RKO (cell line): ENCODE results near the gene ZNF555.
"Not testable (repeated sequence)": the region's sequence is repeated elsewhere in the genome, so short reads cannot be mapped to it uniquely, and the experiment has no call there.

Experiments
- DNase-seq: peaks from one replicate; pipeline ENCODE4 v3.0.0-alpha.2; 2016; ENCODE audit warnings: low spot score

ZNF555 gene

GRCh38 chr19:2867025-2867991 is 26.0 kb downstream of the ZNF555 start, which contains the start of gene ZNF556:
Gene ZNF556, plus strand, starts transcription at chr19:2867335. Its CDS starts 87 bp downstream, at chr19:2867422.
- DNase-seq: peak; percentile 99

- DNase-seq: peak; percentile 70
Measured at GRCh38 chr19:2869618-2870017, 28.3 kb downstream of the ZNF555 start.

DNA sequence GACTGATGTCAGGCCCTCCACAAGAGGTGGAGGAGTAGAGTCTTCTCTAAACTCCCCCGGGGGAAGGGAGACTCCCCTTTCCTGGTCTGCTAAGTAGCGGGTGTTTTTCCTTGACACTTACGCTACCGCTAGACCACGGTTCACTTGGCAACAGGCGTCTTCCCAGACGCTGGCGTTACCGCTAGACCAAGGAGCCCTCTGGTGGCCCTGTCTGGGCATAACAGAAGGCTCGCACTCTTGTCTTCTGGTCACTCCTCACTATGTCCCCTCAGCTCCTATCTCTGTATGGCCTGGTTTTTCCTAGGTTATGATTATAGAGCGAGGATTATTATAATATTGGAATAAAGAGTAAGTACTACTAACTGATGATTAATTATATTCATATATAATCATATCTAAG is 30.9 kb downstream of the ZNF555 start:
- not testable (repeated sequence) for DNase-seq

DNA sequence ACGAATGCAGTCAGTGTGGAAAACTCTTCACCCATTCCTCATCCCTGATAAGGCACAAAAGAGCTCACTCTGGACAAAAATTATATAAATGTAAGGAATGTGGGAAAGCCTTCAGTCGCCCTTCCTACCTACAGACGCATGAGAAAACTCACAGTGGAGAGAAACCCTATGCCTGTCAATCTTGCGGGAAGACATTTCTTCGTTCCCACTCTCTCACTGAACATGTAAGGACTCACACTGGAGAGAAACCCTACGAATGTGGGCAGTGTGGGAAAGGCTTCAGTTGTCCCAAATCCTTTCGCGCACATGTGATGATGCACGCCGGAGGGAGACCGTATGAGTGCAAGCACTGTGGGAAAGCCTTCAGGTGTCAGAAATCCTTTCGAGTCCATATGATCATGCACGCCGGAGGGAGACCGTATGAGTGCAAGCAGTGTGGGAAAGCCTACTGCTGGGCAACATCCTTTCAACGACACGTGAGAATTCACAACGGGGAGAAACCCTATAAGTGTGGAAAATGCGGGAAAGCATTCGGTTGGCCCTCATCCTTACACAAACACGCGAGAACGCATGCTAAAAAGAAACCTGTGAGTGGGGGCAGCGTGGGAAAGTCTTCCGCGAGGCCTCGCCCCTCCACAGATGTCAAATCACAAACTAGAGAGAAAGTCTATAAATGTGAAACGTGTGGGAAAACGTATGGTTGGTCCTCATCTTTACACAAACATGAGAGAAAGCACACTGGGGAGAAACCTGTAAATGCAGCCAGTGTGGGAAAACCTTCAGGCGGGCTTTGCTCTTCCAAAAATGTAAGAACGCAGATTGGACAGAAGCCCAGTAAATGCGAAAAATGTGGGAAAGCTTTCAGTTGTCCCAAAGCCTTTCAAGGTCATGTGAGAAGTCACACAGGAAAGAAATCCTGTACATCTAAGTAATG is 36.4 kb downstream of the ZNF555 start:
- no peak for DNase-seq

DNA sequence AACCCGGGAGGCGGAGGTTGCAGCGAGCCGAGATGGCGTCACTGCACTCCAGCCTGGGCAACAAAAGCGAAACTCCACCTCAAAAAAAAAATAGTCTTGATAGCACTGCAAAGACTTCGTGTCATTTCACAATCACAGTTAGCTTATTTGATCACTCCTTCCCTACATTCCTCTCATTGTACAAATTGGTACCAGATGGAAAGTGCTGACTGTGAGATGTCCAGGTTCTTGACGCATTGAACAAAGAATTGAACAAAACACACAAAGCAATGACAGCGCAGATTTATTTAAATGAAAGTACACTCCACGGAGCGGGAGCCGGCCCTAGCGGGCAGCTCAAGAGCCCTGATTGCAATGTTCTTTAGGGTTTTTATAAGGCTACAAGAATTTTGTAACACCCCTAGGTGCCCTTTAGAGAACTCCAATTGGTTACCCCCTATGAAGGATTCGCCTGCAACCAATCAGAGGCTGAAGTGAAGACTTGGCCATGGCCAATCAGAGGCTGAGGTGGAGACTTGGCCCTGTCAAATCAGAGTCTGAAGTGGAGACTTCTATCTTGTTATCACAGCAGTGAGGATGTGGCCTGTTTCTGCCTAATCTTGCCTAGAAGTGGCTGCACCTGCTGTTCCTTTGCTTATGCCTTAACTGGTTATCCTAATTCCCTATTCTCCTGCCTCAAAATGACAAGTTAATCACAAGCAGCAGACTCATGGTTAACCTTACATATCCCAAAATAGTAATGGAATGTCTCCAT is 42.6 kb downstream of the ZNF555 start:
- DNase-seq: peak; percentile 49

DNA sequence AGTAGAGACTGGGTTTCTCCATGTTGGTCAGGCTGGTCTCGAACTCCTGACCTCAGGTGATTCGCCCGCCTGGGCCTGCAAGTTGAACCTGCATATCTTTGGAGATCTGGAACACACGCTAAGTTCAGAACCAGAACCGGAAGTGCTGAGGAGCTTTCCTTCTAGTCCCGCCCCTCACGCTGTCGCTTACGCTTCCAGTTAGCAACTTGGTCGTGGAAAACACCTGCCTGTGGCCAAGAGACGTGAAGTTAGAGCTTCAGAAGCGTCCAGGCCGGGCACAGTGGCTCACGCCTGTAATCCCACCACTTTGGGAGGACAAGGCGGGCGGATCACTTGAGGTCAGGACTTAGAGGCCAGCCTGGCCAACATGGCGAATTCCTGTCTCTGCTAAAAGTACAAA is 44.5 kb downstream of the ZNF555 start:
- no peak for DNase-seq

DNA sequence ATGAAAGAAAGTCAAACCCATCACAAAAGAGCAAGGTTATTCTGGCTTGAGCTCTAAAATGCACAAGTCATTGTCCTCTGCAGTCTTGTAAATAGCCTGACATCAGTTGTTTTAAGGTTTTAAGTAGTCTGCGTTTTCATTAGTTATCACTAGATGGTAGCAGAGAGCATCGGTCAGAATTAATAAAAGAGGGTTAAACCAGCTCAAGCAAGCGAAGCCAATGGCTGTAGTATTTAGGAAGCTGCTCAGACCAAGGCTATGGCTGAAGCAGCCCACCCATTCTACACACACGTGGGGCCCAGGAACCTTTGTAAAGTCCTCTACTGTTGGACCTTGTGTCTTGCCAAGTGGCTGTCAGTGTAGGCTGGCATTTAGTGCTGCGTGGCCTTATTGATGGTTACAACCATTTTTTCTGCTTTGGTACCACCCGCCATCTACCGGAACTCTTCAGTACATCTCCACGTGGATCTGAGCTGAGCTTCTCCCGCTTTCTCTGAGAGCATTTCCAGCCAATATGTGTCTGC is 46.2 kb downstream of the ZNF555 start:
- peak; percentile 80 for DNase-seq

DNA sequence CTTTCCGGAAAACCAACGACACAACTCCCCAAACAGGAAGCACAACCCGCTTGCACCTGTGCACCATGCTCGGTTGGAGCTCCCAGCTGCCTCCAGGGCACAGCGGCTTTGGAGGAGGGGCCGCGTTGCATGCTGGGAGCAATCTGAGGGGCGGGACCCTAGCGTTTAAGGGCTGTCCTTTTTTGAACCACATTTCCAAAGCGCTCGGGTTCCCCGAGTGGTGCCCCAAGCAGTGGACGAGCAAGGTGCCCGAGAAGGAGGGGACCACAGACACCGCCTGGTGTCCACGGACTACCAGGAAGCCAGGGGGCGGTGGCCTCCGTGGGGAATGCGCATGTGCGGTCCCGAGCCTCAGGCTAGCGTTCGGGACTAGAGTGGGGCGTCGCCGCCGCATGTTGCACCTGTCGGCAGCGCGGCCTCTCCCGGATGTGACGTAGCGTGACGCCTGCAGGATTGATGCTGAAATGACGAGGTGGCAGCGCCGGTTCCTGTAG is 47.5 kb downstream of the ZNF555 start:
- DNase-seq: no peak

DNA sequence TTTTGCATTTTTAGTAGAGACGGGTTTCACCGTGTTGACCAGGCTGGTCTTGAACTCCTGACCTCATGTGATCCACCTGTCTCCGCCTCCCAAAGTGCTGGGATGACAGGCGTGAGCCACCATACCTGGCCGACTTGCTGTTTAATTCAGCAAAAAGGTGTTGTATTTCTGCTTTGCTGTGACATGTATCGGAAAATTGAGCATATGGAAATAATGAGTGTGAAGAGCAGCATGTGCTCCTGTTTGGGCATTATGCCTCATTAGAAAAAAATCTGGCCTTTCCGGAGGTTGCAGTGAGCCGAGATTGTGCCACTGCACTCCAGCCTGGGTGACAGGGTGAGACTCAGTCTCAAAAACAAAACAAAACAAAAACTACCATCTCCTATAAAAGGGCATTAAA is 49.3 kb downstream of the ZNF555 start:
- not testable (repeated sequence) for DNase-seq

DNA sequence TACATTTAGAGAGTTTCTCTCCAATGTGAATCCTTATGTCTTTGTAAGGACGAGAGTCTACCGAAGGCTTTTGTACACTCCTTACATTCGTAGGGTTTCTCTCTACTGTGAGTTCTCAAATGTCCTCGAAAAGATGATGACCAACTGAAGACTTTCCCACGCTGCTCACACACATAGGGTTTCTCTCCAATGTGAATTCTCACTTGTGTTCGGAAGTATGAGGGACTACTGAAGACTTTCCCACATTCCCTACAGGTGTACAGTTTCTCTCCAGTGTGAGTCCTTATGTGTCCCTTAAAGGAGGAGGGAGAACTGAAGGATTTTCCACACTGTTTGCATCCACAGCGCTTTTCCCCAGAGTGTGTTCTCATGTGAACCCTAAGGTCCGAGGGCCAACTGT is 55.4 kb downstream of the ZNF555 start:
- no peak for DNase-seq

- DNase-seq: peak; percentile 99
Measured at GRCh38 chr19:2900296-2901252, 59.3 kb downstream of the ZNF555 start, which contains the start of gene ZNF57. Gene ZNF57, plus strand, starts transcription at chr19:2900928. Its CDS starts 118 bp downstream, at chr19:2901046.

DNA sequence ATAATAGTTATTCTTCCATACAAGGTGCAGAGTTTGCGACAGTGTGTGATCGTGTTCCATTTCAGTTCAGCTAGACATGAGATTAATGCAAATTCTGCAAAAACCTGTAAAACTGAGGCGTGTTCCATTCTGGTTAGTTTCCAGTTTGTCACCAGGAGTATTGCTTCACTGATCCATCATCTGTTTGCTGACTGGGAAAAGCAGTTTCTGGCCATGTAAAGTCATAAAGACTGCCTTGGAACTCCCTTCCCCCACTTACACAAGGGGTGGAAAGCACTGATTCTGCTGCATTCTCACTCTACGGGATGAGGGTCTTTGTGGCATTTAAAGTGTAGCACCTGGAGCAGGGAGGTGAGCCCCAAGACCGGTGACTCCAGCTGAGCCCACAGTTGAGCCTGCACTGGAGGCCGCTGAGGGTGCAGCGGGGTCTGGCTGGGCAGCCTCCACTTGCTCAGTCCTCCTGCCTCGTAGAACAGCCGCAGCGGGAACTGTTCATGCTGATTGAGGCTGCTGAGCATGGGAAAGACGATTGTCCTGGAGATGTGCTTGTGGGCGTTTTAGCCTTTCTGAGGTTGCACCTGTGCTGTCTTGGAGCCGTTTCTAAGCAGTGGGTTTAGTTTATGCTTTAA is 61.4 kb downstream of the ZNF555 start:
- no peak for DNase-seq

- DNase-seq: not testable (repeated sequence)
Measured at GRCh38 chr19:2903326-2903725, 62.1 kb downstream of the ZNF555 start.

DNA sequence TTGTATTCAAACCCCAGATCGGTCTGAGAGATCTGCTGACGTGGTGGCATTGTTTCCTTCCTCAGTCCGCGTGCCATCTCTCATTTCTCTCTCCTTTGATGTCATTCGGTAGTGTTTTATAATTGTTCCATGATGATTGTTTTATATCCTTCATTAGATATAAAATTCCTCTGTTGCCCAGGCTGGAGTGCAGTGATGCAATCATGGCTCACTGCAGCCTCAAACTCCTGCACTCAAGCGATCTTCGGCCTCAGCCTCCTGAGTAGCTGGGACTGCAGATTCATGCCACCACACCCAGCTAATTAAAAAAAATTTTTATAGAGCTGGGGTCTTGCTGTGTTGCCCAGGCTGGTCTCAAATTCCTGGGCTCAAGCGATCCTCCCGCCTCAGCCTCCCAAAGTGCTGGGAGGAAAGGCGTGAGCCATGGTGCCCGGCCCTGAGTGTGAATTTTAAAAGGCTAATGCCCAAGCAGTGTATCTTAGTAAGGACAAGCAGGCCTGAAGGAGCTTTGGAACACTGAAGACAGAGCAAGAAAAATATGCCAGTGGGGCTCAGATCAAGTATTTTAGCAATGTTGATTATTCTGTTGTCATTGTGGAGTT is 64.7 kb downstream of the ZNF555 start:
- DNase-seq: no peak

- no peak for DNase-seq
Measured at GRCh38 chr19:2906631-2907195, 65.4 kb downstream of the ZNF555 start.
